Fibroblast of skin of right quadriceps (primary cell): ENCODE measurements around the gene COX18.

Experiments
- DNase-seq: peaks from one replicate; pipeline ENCODE4 v3.0.0-alpha.2; 2013

The COX18 gene

GRCh38 chr4:73069338-73070073, at the start of gene COX18:
COX18 (minus strand) TSS chr4:73069716; CDS start chr4:73069649, 67 bp downstream.
- peak; percentile 98 for DNase-seq

- no peak for DNase-seq
Measured at GRCh38 chr4:73109493-73109892, 40.0 kb upstream of the COX18 start.

GRCh38 chr4:73104695-73105094, 35.2 kb upstream of the COX18 start:
- DNase-seq = no peak

GRCh38 chr4:73103799-73104503, 34.4 kb upstream of the COX18 start:
- DNase-seq = peak; percentile 2

GRCh38 chr4:73099143-73099542, 29.6 kb upstream of the COX18 start:
- no peak for DNase-seq

GRCh38 chr4:73098713-73099112, 29.2 kb upstream of the COX18 start:
- no peak for DNase-seq

- no peak for DNase-seq
Measured at GRCh38 chr4:73098016-73098415, 28.5 kb upstream of the COX18 start.

- DNase-seq = no peak
Measured at GRCh38 chr4:73092868-73093267, 23.4 kb upstream of the COX18 start.

- no peak for DNase-seq
Measured at GRCh38 chr4:73090738-73091137, 21.2 kb upstream of the COX18 start.

- DNase-seq = no peak
Measured at GRCh38 chr4:73087871-73088270, 18.4 kb upstream of the COX18 start.

- DNase-seq = no peak
Measured at GRCh38 chr4:73086095-73086868, 16.8 kb upstream of the COX18 start.

GRCh38 chr4:73080789-73081188, 11.3 kb upstream of the COX18 start:
- no peak for DNase-seq

- no peak for DNase-seq
Measured at GRCh38 chr4:73075832-73076231, 6.3 kb upstream of the COX18 start.

GRCh38 chr4:73070074-73070390, 516 bp upstream of the COX18 start:
- DNase-seq = no peak

GRCh38 chr4:73068491-73069337, 802 bp downstream of the COX18 start:
- DNase-seq = peak; percentile 26

- DNase-seq = peak; percentile 7
Measured at GRCh38 chr4:73067971-73068394, 1.5 kb downstream of the COX18 start.

GRCh38 chr4:73066928-73067327, 2.6 kb downstream of the COX18 start:
- DNase-seq = no peak

- no peak for DNase-seq
Measured at GRCh38 chr4:73066445-73066844, 3.1 kb downstream of the COX18 start.

GRCh38 chr4:73064536-73064935, 5.0 kb downstream of the COX18 start:
- DNase-seq = no peak

GRCh38 chr4:73055241-73055897, 14.1 kb downstream of the COX18 start:
- no peak for DNase-seq

- peak; percentile 38 for DNase-seq
Measured at GRCh38 chr4:73053974-73054480, 15.5 kb downstream of the COX18 start.

GRCh38 chr4:73053076-73053475, 16.4 kb downstream of the COX18 start:
- DNase-seq = peak; percentile 20
